Measurements from ENCODE around the gene PNKD. TPM values are rescaled to one million over a fixed set of nuclear protein-coding genes. Genes with fewer than 3 reads are reported as not detected.

Gene PNKD
- total and polyA plus RNA-seq, 2 experiments from 2014 or later, result 48.7 to 145 TPM

DNA sequence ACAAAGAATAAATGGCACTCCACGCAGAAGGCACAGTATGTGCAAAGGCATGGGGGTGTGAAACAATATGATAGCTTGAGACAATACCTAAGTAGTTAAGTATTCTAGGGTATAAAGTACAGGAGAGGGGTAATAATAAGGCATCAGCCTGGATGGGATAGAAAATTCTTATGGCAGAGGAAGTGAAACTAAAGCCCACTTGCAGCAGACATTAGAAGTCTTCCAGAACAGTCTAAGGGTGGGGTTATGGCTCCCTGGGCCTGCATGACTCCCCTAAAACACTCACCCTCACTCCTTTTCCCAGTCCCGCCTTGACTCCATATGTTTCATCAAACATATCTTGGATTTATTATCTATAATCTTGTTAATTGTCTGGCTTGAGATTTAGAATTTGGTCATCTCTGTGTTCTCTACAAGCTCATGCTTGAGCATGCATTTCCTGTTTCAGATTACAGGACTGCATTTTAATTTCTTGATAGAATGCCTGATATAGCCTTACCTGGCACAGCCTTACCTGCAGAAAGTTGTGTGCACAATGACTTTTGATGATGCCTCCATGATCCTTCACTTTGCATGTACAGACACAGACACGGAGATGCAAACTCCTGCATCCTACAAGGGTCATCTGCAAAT is 50.5 kb downstream of the PNKD start:
- Histone ChIP-seq H3K9me3 (ENCODE audit: low read depth) (no peaks in the 10 kb centered on the region), H3K4me1 (ENCODE audit: insufficient read depth) (peaks cover 25% of the 10 kb centered on the region), H3K27me3 (no peaks in the 10 kb centered on the region), H3K9me2 (replicated peaks; ENCODE audit: insufficient read depth) (no peaks in the 10 kb centered on the region), H4K20me1 (ENCODE audit: insufficient read depth, poor library complexity, severe bottlenecking) (no peaks in the 10 kb centered on the region), H3K27ac (no peak overlapping the region), H3K4me3 (no peak overlapping the region), H2AFZ (no peak overlapping the region), H3K36me3 (replicated peaks; ENCODE audit: insufficient read depth, low read depth) (no peaks in the 10 kb centered on the region), H3K4me2 (no peak overlapping the region), H3K79me2 (peaks cover 10% of the 10 kb centered on the region)
- no peak for DNase-seq (ENCODE audit: low spot score)
- 93% methylated on average over 3 of the region's 3 CpGs for whole genome bisulfite sequencing (ENCODE audit: low lambda C conversion rate, missing lambda C conversion rate)
- no peak for TF ChIP-seq CTCF (IDR thresholded peaks at IDR 0.05; ENCODE audit: poor library complexity)
- no peak for TF ChIP-seq EZH2phosphoT487 (IDR thresholded peaks at IDR 0.05; ENCODE audit: low read depth, severe bottlenecking, unreplicated experiment)
- TF ChIP-seq EZH2 (IDR thresholded peaks at IDR 0.05; ENCODE audit: borderline replicate concordance), result no peak

GRCh38 chr2:218322768-218323525 is 52.6 kb downstream of the PNKD start:
- H3K4me2 ChIP-seq, result peak overlapping the region; percentile 83
- no peaks in the 10 kb centered on the region for H4K20me1 ChIP-seq (ENCODE audit: insufficient read depth, poor library complexity, severe bottlenecking)
- peaks cover 22% of the 10 kb centered on the region for H3K79me2 ChIP-seq
- no peaks in the 10 kb centered on the region for H3K9me3 ChIP-seq (ENCODE audit: low read depth)
- H3K4me1 ChIP-seq (ENCODE audit: insufficient read depth), result peaks cover 23% of the 10 kb centered on the region
- 1% methylated on average over 55 of the region's 69 CpGs for WGBS (ENCODE audit: low lambda C conversion rate, missing lambda C conversion rate)
- H3K4me3 ChIP-seq, result peak overlapping the region; percentile 51
- H3K27ac ChIP-seq, result peak overlapping the region; percentile 89
- no peaks in the 10 kb centered on the region for H3K27me3 ChIP-seq
- peak overlapping the region; percentile 44 for H2AFZ ChIP-seq
- H3K9me2 ChIP-seq (replicated peaks; ENCODE audit: insufficient read depth), result no peaks in the 10 kb centered on the region
- H3K36me3 ChIP-seq (replicated peaks; ENCODE audit: insufficient read depth, low read depth), result no peaks in the 10 kb centered on the region
- no peak for TF ChIP-seq EZH2 (IDR thresholded peaks at IDR 0.05; ENCODE audit: borderline replicate concordance)
- TF ChIP-seq EZH2phosphoT487 (IDR thresholded peaks at IDR 0.05; ENCODE audit: low read depth, severe bottlenecking, unreplicated experiment), result no peak
- TF ChIP-seq CTCF (IDR thresholded peaks at IDR 0.05; ENCODE audit: poor library complexity), result no peak
- peak; percentile 94 for DNase-seq (ENCODE audit: low spot score)

DNA sequence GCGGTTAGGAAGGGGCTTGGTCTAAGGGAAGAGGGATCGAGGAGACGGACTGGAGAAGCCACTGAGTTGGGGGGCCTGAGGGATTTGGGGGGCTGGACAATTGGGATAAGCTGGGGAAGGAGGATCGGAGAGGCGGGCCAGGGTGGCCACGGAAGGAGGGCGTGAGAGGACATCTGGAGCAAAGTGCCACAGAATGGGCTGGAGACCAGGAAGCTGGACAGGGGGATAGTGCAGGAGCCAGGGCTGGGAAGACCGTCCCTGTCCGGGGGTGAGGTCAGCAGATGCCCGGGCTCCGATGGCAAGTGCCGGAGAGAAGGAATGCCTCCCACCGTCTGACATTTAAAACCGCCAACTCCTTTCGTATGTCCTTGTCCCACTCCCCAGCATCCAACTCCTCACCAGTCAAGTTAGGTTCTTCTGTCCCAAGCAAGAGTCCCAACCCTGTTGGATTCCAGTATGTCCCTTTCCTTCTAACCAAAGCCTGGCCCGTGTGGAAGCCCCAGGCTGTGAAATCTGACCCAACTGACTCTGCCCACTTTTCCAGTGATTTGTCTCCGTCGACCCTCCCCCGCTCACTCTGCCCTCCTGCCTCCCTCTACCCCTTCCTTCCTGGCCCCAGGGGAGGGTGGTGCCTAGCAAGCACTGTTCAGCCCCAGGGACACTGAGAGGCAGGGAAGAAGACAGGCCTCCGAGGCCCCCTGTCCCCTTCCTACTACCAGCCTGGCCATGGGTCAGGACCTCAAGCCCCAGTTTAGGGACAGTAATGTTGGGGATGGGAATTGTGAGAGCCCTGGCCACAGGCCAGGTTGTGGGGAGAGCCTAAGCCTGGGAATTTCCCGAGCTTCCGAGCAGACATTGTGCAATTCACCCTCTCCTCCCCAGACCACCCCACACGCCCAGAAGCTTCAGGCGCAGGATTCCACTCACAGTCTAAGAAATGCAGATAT is 53.5 kb downstream of the PNKD start:
- DNase-seq (ENCODE audit: low spot score), result peak; percentile 83
- WGBS (ENCODE audit: low lambda C conversion rate, missing lambda C conversion rate), result 6% methylated on average over 18 of the region's 24 CpGs
- Histone ChIP-seq H3K9me2 (replicated peaks; ENCODE audit: insufficient read depth) (no peaks in the 10 kb centered on the region), H2AFZ (peak overlapping the region; percentile 44), H3K4me2 (peak overlapping the region; percentile 83), H3K79me2 (peaks cover 30% of the 10 kb centered on the region), H3K4me3 (peak overlapping the region; percentile 51), H3K27me3 (no peaks in the 10 kb centered on the region), H4K20me1 (ENCODE audit: insufficient read depth, poor library complexity, severe bottlenecking) (no peaks in the 10 kb centered on the region), H3K4me1 (ENCODE audit: insufficient read depth) (peaks cover 23% of the 10 kb centered on the region), H3K36me3 (replicated peaks; ENCODE audit: insufficient read depth, low read depth) (no peaks in the 10 kb centered on the region), H3K9me3 (ENCODE audit: low read depth) (no peaks in the 10 kb centered on the region), H3K27ac (peak overlapping the region; percentile 89)
- TF ChIP-seq EZH2 (IDR thresholded peaks at IDR 0.05; ENCODE audit: borderline replicate concordance) (no peak), EZH2phosphoT487 (IDR thresholded peaks at IDR 0.05; ENCODE audit: low read depth, severe bottlenecking, unreplicated experiment) (no peak), CTCF (IDR thresholded peaks at IDR 0.05; ENCODE audit: poor library complexity) (no peak)

Measured in hepatocyte (in vitro differentiated cells).